ENCODE measurements around the gene CLIC1. TPM values are rescaled to one million over a fixed set of nuclear protein-coding genes. Genes with fewer than 3 reads are reported as not detected.

Gene CLIC1
- total and polyA plus RNA-seq, 12 donors: 51.1 to 400 (median 87.9) TPM

DNA sequence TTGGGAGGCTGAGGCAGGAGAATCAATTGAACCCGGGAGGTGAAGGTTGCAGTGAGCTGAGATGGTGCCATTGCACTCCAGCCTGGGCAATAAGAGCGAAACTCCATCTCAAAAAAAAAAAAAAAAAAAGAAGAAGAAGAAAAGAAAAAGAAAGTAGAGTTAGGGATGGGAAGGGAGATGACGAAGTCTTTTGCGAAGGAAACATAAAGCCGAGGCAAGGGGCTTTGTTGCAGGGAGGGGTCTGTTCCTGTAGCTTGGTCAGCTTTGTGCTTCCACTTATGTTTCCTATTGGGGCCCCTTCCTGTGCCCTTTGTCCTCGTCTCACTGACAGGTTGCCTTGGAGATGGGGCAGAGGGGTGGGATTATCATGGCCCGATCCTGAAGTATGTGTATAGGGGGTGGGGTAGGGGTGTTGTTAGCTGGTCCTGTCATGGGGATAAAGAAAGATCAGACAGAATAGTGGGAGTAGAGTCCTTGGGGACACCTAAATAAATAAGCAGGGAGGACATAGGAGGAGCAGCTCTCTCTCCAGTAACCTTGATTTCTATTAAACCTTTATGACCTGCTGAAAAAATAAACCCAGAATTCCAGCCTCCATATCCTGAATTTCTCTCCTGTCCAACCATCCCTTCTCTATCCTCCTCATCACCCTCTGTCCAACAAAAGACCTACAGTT is 1.1 kb upstream of the CLIC1 start:
- Histone ChIP-seq H3K36me3 (peaks cover 0 to 33% (median 17%) of the 10 kb centered on the region in 9 donors), H3K27me3 (no peaks in the 10 kb centered on the region), H3K27ac (peak overlapping the region in 9 of 10 donors; percentile 53 to 98 (median 96)), H3K4me1 (peaks cover 7 to 64% (median 55%) of the 10 kb centered on the region in 9 donors), H3K4me3 (peak overlapping the region in 5 of 10 donors; percentile 66 to 94 (median 82)), H3K9me3 (no peaks in the 10 kb centered on the region)
- DNase-seq (peak in 1 of 2 donors; percentile 23), ATAC-seq (no peak)
- intact Hi-C loops (cut with DNase I): loop anchor here in 6 of 10 donors (5.0 to 10.0 kb wide), 6 partner anchors 55 to 97 kb away; partner anchors contain the start of genes HSPA1B (in 1 of the 6), LY6G5C (in 1 of the 6) and VARS1 (in 1 of the 6)
- TF ChIP-seq, protein P1, sequence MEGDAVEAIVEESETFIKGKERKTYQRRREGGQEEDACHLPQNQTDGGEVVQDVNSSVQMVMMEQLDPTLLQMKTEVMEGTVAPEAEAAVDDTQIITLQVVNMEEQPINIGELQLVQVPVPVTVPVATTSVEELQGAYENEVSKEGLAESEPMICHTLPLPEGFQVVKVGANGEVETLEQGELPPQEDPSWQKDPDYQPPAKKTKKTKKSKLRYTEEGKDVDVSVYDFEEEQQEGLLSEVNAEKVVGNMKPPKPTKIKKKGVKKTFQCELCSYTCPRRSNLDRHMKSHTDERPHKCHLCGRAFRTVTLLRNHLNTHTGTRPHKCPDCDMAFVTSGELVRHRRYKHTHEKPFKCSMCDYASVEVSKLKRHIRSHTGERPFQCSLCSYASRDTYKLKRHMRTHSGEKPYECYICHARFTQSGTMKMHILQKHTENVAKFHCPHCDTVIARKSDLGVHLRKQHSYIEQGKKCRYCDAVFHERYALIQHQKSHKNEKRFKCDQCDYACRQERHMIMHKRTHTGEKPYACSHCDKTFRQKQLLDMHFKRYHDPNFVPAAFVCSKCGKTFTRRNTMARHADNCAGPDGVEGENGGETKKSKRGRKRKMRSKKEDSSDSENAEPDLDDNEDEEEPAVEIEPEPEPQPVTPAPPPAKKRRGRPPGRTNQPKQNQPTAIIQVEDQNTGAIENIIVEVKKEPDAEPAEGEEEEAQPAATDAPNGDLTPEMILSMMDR (IDR thresholded peaks at IDR 0.05): no peak
- 56 to 58% methylated on average over 7 of the region's 7 CpGs for WGBS, 2 donors

DNA sequence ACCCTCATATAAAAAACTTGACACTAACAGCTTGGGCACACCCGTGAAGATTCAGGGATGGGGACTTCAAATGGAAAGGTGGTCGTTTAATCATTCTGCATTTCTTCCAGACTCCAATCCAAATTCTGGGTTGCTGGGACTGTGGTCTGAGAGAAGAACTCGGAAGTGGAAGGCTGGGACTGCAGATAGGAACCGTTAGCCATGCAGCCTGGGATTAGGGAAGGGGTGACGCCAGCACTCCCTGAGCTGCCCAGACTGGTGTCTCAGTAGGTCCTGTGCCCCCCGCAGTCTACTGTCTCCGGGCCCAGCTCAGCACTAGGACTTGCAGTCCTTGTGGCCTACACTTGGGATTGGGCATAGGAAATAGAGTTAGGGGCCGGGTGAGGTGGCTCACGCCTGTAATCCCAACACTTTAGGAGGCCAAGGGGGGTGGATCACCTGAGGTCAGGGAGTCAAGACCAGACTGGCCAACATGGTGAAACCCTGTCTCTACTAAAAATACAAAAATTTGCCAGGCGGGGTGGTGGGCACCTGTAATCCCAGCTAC is 511 bp upstream of the CLIC1 start:
- no peak for DNase-seq
- TF ChIP-seq, protein P1 (IDR thresholded peaks at IDR 0.05): no peak
- WGBS, 2 donors: 40% methylated on average over 10 of the region's 10 CpGs
- Histone ChIP-seq H3K36me3 (peaks cover 0 to 33% (median 23%) of the 10 kb centered on the region in 9 donors), H3K9me3 (no peaks in the 10 kb centered on the region), H3K27me3 (no peaks in the 10 kb centered on the region), H3K27ac (peak overlapping the region; percentile 85 to 98 (median 94)), H3K4me3 (peak overlapping the region; percentile 62 to 94 (median 70)), H3K4me1 (peaks cover 7 to 71% (median 60%) of the 10 kb centered on the region in 9 donors)
- intact Hi-C loops (cut with DNase I): loop anchor here in 6 of 10 donors (1.0 to 10.0 kb wide), 7 partner anchors 55 to 98 kb away; partner anchors contain the start of genes HSPA1B (in 1 of the 6), LY6G5C (in 1 of the 6) and VARS1 (in 1 of the 6)
- ATAC-seq: no peak

DNA sequence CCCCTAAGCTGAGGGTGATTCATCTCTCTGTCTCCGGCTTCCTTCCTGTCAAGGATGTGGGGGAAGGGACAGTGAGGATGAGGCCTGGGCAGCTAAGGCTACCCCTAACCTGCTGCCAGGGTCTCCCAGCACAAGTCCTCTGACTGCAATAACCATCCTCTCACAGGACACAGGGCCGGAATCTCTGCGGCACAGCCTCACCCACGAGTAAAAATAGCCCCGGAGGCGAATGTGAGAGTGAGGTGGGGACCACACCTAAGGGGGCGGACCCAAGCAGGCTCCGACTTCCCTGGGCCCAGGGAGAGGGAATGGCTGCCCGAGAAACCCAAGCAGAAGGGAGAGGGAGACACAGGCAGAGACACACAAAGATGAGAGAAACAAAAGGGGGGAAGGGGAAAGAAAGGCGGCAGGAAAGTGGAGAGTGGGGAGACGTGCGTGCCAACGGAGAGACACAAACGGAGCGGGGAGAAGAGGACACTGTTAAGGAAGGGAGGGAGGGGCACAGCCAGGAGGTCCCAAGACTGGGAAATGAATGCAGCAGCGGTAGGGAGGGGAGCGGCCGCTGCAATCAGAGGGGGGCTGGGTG is 1.4 kb downstream of the CLIC1 start:
- TF ChIP-seq, protein P1 (IDR thresholded peaks at IDR 0.05): no peak
- peaks cover 7 to 80% (median 70%) of the 10 kb centered on the region in 9 donors for H3K4me1 ChIP-seq
- H3K4me3 ChIP-seq: peak overlapping the region; percentile 47 to 94 (median 67)
- DNase-seq: peak; percentile 34 to 79
- no peaks in the 10 kb centered on the region for H3K9me3 ChIP-seq
- whole genome bisulfite sequencing, 2 donors: 2% methylated on average over 17 to 18 of the region's 18 CpGs
- H3K36me3 ChIP-seq: peaks cover 0 to 46% (median 29%) of the 10 kb centered on the region in 9 donors
- ATAC-seq: peak in 6 of 8 donors; percentile 16 to 53 (median 25)
- no peaks in the 10 kb centered on the region for H3K27me3 ChIP-seq
- H3K27ac ChIP-seq: peak overlapping the region; percentile 66 to 98 (median 94)
- intact Hi-C loops (cut with DNase I): loop anchor here in 6 of 10 donors (5.0 to 10.0 kb wide), 6 partner anchors 53 to 100 kb away; partner anchors contain the start of genes HSPA1B (in 1 of the 6), LY6G5C (in 1 of the 6) and VARS1 (in 1 of the 6)

DNA sequence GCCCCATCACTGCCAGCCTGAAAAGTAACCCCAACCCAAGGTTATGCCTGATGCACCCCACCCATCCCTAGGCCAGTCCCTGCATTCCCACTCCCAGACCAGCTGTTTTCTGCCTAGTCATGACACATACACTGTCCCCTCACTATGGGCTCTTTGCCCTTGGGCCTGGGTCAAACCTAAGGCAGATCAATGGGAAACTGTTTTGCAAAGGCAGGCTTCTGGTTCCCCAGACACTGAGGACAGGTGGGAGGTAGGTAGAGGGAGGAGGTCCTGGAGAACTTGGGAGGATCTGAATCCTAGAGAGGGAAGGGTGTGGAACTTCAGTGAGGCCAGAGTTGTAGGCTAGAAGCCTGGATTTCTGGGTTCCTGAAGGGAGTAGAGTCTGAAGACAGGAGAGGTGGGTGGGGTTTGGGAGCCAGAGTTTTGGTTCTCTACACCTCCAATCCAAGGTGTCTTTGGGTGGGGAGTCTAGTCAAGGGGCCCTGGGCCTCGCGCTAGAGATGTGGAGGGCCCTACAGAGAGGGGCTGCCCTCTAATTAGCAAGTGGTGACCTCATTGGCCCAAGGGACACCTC is 2.0 kb downstream of the CLIC1 start:
- peaks cover 7 to 77% (median 67%) of the 10 kb centered on the region in 9 donors for H3K4me1 ChIP-seq
- peak overlapping the region; percentile 47 to 94 (median 67) for H3K4me3 ChIP-seq
- peak overlapping the region; percentile 48 to 98 (median 94) for H3K27ac ChIP-seq
- peaks cover 0 to 46% (median 29%) of the 10 kb centered on the region in 9 donors for H3K36me3 ChIP-seq
- no peaks in the 10 kb centered on the region for H3K27me3 ChIP-seq
- DNase-seq: no peak
- no peak for ATAC-seq
- intact Hi-C loops (cut with DNase I): loop anchor here in 2 of 10 donors (10.0 kb wide), 2 partner anchors 60 to 100 kb away; partner anchors contain the start of gene VARS1 (in 1 of the 2)
- TF ChIP-seq, protein P1 (IDR thresholded peaks at IDR 0.05): no peak
- WGBS, 2 donors: 8 to 30% methylated on average over 2 of the region's 2 CpGs
- no peaks in the 10 kb centered on the region for H3K9me3 ChIP-seq

All from heart right ventricle (tissue), 16 donors.